Mesendoderm (in vitro differentiated cells): ENCODE data around the gene GALP. TPM values are rescaled to one million over a fixed set of nuclear protein-coding genes. Genes with fewer than 3 reads are reported as not detected.

Experiments
- DNase-seq: peaks from one replicate; pipeline ENCODE4 v3.0.0; 2013
- H2AK5ac ChIP-seq: 2 replicates; pipeline ENCODE4 v1.6.1; 2013; ENCODE audit warnings: low read length, inconsistent platforms
- H2BK120ac ChIP-seq: 2 replicates; pipeline ENCODE4 v1.6.1; 2013; ENCODE audit warnings: low read depth, mild to moderate bottlenecking, low read length, moderate library complexity, mixed read lengths
- H2BK15ac ChIP-seq: replicated peaks from 2 replicates; pipeline ENCODE4 v1.6.1; 2013; ENCODE audit warnings: low read depth, mild to moderate bottlenecking, moderate library complexity
- H2BK5ac ChIP-seq: 2 replicates; pipeline ENCODE4 v1.6.1; 2013; ENCODE audit warnings: low read length, inconsistent platforms
- H3K18ac ChIP-seq: 2 replicates; pipeline ENCODE4 v1.6.1; 2013; ENCODE audit warnings: mild to moderate bottlenecking, low read length, mixed read lengths
- H3K23ac ChIP-seq: one replicate; pipeline ENCODE4 v1.6.1; 2013; ENCODE audit warnings: low read length
- H3K27ac ChIP-seq: 2 replicates; pipeline ENCODE4 v1.5.1; 2013; ENCODE audit warnings: low read depth, mild to moderate bottlenecking, inconsistent platforms, low read length, moderate library complexity
- H3K27me3 ChIP-seq: 2 replicates; pipeline ENCODE4 v1.6.1; 2013; ENCODE audit warnings: low read length, control low read depth, mild to moderate bottlenecking, inconsistent platforms; ENCODE audit not compliant: insufficient read depth, poor library complexity
- H3K36me3 ChIP-seq: 2 replicates; pipeline ENCODE4 v1.6.1; 2013; ENCODE audit warnings: low read length, inconsistent platforms; ENCODE audit not compliant: control insufficient read depth, insufficient read depth
- H3K4ac ChIP-seq: one replicate; pipeline ENCODE4 v1.6.1; 2013; ENCODE audit warnings: low read depth, mild to moderate bottlenecking, low read length, moderate library complexity
- H3K4me1 ChIP-seq: 2 replicates; pipeline ENCODE4 v1.6.1; 2013; ENCODE audit warnings: low read depth, low read length, inconsistent platforms; ENCODE audit not compliant: control insufficient read depth
- H3K4me2 ChIP-seq: 2 replicates; pipeline ENCODE4 v1.6.1; 2013; ENCODE audit warnings: low read length
- H3K4me3 ChIP-seq: 2 replicates; pipeline ENCODE4 v1.5.1; 2013; ENCODE audit warnings: mild to moderate bottlenecking, low read length
- H3K56ac ChIP-seq: one replicate; pipeline ENCODE4 v1.6.1; 2013; ENCODE audit warnings: low read length
- H3K79me1 ChIP-seq: 2 replicates; pipeline ENCODE4 v1.6.1; 2013; ENCODE audit warnings: low read length, inconsistent platforms
- H3K79me2 ChIP-seq: 2 replicates; pipeline ENCODE4 v1.6.1; 2013; ENCODE audit warnings: mild to moderate bottlenecking, low read length; ENCODE audit not compliant: control insufficient read depth, insufficient read depth
- H3K9ac ChIP-seq: 2 replicates; pipeline ENCODE4 v1.6.1; 2013; ENCODE audit warnings: low read length, inconsistent platforms
- H4K5ac ChIP-seq: one replicate; pipeline ENCODE4 v1.6.1; 2013; ENCODE audit warnings: low read length
- H4K8ac ChIP-seq: one replicate; pipeline ENCODE4 v1.6.1; 2013; ENCODE audit warnings: low read depth, mild to moderate bottlenecking, control low read depth, low read length, moderate library complexity
- WGBS: extraction: QIAGEN DNeasy Blood & Tissue Kit; methylation state at CpG from one replicate; pipeline ENCODE4 v1.1.7; 2013; ENCODE audit warnings: low lambda C conversion rate, missing lambda C conversion rate; ENCODE audit not compliant: insufficient coverage; ENCODE audit errors: extremely low coverage; 5-methylcytosine and 5-hydroxymethylcytosine counted together
- small RNA-seq: library from polyadenylated mRNA; stranded (forward); fragments of <200 nt; extraction: miRNeasy Mini kit (QIAGEN cat#:217004); gene quantifications from one replicate; pipeline ENCODE3, GENCODE V24; 2013; ENCODE audit not compliant: insufficient read depth

GALP gene

GRCh38 chr19:56221851-56222250 lies 46.0 kb downstream of the GALP start:
- no peaks in the 10 kb centered on the region for H3K27me3 ChIP-seq
- H3K4me2 ChIP-seq, result no peak overlapping the region
- H3K36me3 ChIP-seq, result no peaks in the 10 kb centered on the region
- no peak overlapping the region for H4K5ac ChIP-seq
- no peak overlapping the region for H2BK5ac ChIP-seq
- no peak overlapping the region for H3K27ac ChIP-seq
- WGBS, result no CpG with 5 or more reads among the region's 14 CpGs
- H3K56ac ChIP-seq, result no peak overlapping the region
- no peak overlapping the region for H3K18ac ChIP-seq
- H2AK5ac ChIP-seq, result no peak overlapping the region
- H3K79me1 ChIP-seq, result no peaks in the 10 kb centered on the region
- no peak overlapping the region for H2BK15ac ChIP-seq
- no peaks in the 10 kb centered on the region for H3K79me2 ChIP-seq
- no peak overlapping the region for H2BK120ac ChIP-seq
- DNase-seq, result no peak
- H3K9ac ChIP-seq, result no peak overlapping the region
- no peak overlapping the region for H3K4me3 ChIP-seq
- no peak overlapping the region for H3K4ac ChIP-seq
- H3K4me1 ChIP-seq, result no peaks in the 10 kb centered on the region
- no peak overlapping the region for H3K23ac ChIP-seq
- H4K8ac ChIP-seq, result no peak overlapping the region

DNA sequence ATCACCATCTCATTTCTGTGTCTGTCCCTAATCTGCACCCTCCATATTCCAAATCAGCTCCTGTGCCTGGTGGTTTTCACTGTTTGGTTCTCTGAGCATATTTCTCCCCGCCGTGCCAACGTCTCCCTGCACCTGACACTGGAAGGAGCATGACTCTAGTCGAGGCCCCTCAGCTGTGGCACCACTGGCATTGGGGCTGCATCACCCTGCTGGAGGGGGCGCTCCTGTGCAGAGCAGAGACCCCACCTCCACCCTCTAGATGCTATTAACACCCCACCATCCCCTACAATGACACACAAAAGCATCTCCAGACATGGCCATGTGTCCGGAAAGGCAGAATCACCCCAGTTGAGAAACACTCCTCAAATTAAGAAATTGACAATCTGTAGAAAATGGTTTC lies 47.1 kb downstream of the GALP start:
- H3K79me2 ChIP-seq, result no peaks in the 10 kb centered on the region
- no peaks in the 10 kb centered on the region for H3K4me1 ChIP-seq
- H2AK5ac ChIP-seq, result no peak overlapping the region
- H3K27me3 ChIP-seq, result no peaks in the 10 kb centered on the region
- H4K8ac ChIP-seq, result no peak overlapping the region
- H3K56ac ChIP-seq, result no peak overlapping the region
- H3K23ac ChIP-seq, result no peak overlapping the region
- H3K9ac ChIP-seq, result no peak overlapping the region
- H3K18ac ChIP-seq, result no peak overlapping the region
- no peaks in the 10 kb centered on the region for H3K79me1 ChIP-seq
- H2BK5ac ChIP-seq, result no peak overlapping the region
- no peak overlapping the region for H3K27ac ChIP-seq
- no CpG with 5 or more reads among the region's 6 CpGs for WGBS
- no peak overlapping the region for H4K5ac ChIP-seq
- H3K4ac ChIP-seq, result no peak overlapping the region
- no peak overlapping the region for H2BK15ac ChIP-seq
- no peak overlapping the region for H3K4me2 ChIP-seq
- no peak for DNase-seq
- no peak overlapping the region for H2BK120ac ChIP-seq
- H3K36me3 ChIP-seq, result no peaks in the 10 kb centered on the region
- H3K4me3 ChIP-seq, result no peak overlapping the region

GRCh38 chr19:56223481-56223880 lies 47.7 kb downstream of the GALP start:
- H4K8ac ChIP-seq, result no peak overlapping the region
- H3K27me3 ChIP-seq, result no peaks in the 10 kb centered on the region
- DNase-seq, result no peak
- H4K5ac ChIP-seq, result no peak overlapping the region
- H3K9ac ChIP-seq, result no peak overlapping the region
- no peaks in the 10 kb centered on the region for H3K79me1 ChIP-seq
- no peaks in the 10 kb centered on the region for H3K79me2 ChIP-seq
- H2BK5ac ChIP-seq, result no peak overlapping the region
- H3K4me1 ChIP-seq, result no peaks in the 10 kb centered on the region
- no peak overlapping the region for H3K27ac ChIP-seq
- H3K23ac ChIP-seq, result no peak overlapping the region
- WGBS, result no CpG with 5 or more reads among the region's 9 CpGs
- no peak overlapping the region for H3K4ac ChIP-seq
- H3K36me3 ChIP-seq, result no peaks in the 10 kb centered on the region
- no peak overlapping the region for H3K18ac ChIP-seq
- no peak overlapping the region for H2BK120ac ChIP-seq
- no peak overlapping the region for H3K4me2 ChIP-seq
- H2BK15ac ChIP-seq, result no peak overlapping the region
- no peak overlapping the region for H3K56ac ChIP-seq
- H2AK5ac ChIP-seq, result no peak overlapping the region
- H3K4me3 ChIP-seq, result no peak overlapping the region

Small RNA genes lying within 50 kb of the gene (small RNA-seq; reads per million reads assigned to genes)
- gene AC024580.2, result not detected
